Kidney epithelial cell (primary cell): Measurements from ENCODE around the gene MUC6. TPM values are rescaled to one million over a fixed set of nuclear protein-coding genes. Genes with fewer than 3 reads are reported as not detected.

Experiments
- DNase-seq: peaks from one replicate; pipeline ENCODE4 v3.0.0-alpha.2; 2010; ENCODE audit warnings: low read depth
- H3K27me3 ChIP-seq: 2 replicates; pipeline ENCODE4 v1.6.0; 2011; ENCODE audit warnings: low read length; ENCODE audit not compliant: control insufficient read depth, insufficient read depth
- H3K36me3 ChIP-seq: 2 replicates; pipeline ENCODE4 v1.5.1; 2011; ENCODE audit warnings: low read length; ENCODE audit not compliant: control insufficient read depth, insufficient read depth
- H3K4me3 ChIP-seq: 2 replicates; pipeline ENCODE4 v1.5.1; 2011; ENCODE audit warnings: low read depth, mild to moderate bottlenecking, control low read depth, low read length
- total RNA-seq: library from RNA; depleted of rRNA; stranded (reverse); fragments of >200 nt; gene quantifications from 2 replicates; pipeline ENCODE4 v1.2.3, GENCODE V29; 2015
- TF ChIP-seq, protein P1 (sequence below): IDR thresholded peaks from 2 replicates; pipeline ENCODE4 v1.5.1; 2011; ENCODE audit warnings: mild to moderate bottlenecking, moderate library complexity, low read length, control low read depth, inconsistent platforms; ENCODE audit not compliant: insufficient read depth, poor library complexity, severe bottlenecking

Gene MUC6
- total RNA-seq, 1 donor from 2014 or later = not detected

DNA sequence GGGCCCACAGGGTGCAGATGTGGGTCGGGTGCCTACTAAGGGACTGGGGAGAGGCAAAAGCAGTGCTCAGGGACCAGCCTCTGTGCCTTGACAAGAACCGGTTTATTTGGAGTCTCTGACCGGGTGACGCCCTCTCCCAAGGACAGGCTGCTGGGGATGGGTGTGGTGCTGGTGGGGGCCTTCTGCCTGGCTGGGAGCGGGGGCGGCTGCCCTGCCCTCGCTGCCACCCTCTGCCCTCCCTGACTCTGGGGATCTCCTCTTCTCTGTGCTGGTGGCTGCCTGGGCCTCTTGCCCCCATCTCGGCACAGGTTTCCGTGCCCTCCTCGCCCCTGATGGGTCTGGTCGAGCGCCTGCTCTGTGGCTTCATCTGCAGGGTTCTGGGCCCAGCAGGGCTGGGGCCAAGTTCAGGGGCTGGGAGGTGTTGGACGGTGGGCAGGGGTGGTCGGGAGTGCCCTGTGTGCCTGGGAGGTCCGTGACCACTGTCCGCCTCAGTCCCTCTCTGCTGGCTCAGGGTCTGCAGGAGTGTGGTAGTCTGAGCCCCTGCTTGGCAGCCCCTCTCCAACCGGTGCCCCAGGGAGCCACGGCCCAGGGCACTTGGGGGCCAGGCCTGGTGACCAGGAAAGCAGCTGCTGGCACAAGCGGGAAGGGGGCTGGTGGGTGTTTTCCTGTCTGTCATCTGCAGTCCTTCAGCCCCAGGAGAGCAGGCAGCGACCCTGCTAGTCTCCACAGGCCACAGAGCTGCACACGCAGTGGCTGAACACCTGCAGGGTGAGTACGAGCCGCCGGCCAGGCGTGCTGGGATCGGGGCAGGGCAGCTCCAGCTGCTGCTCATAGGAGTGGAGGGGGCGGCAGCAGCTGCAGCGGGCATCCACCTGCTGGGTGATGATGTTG is 23.5 kb downstream of the MUC6 start:
- H3K36me3 ChIP-seq = peaks cover 3% of the 10 kb centered on the region
- no peaks in the 10 kb centered on the region for H3K27me3 ChIP-seq
- no peak overlapping the region for H3K4me3 ChIP-seq
- DNase-seq = no peak
- TF ChIP-seq, protein P1, sequence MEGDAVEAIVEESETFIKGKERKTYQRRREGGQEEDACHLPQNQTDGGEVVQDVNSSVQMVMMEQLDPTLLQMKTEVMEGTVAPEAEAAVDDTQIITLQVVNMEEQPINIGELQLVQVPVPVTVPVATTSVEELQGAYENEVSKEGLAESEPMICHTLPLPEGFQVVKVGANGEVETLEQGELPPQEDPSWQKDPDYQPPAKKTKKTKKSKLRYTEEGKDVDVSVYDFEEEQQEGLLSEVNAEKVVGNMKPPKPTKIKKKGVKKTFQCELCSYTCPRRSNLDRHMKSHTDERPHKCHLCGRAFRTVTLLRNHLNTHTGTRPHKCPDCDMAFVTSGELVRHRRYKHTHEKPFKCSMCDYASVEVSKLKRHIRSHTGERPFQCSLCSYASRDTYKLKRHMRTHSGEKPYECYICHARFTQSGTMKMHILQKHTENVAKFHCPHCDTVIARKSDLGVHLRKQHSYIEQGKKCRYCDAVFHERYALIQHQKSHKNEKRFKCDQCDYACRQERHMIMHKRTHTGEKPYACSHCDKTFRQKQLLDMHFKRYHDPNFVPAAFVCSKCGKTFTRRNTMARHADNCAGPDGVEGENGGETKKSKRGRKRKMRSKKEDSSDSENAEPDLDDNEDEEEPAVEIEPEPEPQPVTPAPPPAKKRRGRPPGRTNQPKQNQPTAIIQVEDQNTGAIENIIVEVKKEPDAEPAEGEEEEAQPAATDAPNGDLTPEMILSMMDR = no peak

- H3K4me3 ChIP-seq = no peak overlapping the region
- TF ChIP-seq, protein P1 = no peak
- no peaks in the 10 kb centered on the region for H3K27me3 ChIP-seq
- DNase-seq = no peak
- peaks cover 3% of the 10 kb centered on the region for H3K36me3 ChIP-seq
Measured at GRCh38 chr11:1012291-1012690, 24.2 kb downstream of the MUC6 start.

GRCh38 chr11:1011320-1011698 is 25.2 kb downstream of the MUC6 start:
- H3K4me3 ChIP-seq = no peak overlapping the region
- peaks cover 3% of the 10 kb centered on the region for H3K36me3 ChIP-seq
- H3K27me3 ChIP-seq = no peaks in the 10 kb centered on the region
- TF ChIP-seq, protein P1 = no peak
- DNase-seq = no peak

DNA sequence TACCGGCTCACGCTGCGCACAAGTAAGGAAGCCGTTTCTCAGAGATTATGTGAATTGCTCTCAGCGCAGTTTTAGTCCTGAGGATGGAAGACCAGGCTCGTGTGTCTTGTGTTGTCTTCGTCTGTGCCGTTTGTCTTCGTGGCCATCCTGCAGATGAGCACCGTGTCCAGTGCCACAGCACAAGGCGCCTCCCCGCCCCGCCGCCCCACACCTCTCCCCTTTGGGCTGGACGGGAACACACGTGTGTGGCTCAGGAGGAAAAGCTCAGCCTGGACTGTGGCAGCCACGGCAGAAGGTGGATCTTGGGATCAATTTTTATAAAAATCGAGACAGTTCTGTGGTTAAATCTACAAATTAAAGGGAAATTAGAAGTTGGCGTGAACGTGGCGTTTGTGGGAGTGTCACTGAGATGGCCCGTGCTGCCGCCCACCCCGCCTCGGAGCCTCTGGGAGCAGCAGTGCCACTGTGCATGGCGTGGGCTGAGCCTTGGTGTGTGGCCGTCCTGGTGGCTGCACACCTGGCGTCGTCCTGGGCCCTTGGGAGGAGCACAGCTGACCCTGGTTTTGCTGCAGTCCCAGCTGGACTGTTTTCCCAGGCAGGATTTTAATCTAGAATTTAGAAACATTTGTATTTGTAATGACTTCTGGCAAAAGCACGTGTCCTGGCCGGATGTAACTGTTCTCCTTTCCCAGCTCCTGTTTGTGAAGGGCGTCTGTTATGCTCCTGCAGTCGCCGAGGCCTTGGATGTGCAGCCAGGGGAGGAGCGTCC is 25.8 kb downstream of the MUC6 start:
- H3K4me3 ChIP-seq = no peak overlapping the region
- DNase-seq = no peak
- H3K36me3 ChIP-seq = peaks cover 3% of the 10 kb centered on the region
- H3K27me3 ChIP-seq = no peaks in the 10 kb centered on the region
- TF ChIP-seq, protein P1 = no peak

DNA sequence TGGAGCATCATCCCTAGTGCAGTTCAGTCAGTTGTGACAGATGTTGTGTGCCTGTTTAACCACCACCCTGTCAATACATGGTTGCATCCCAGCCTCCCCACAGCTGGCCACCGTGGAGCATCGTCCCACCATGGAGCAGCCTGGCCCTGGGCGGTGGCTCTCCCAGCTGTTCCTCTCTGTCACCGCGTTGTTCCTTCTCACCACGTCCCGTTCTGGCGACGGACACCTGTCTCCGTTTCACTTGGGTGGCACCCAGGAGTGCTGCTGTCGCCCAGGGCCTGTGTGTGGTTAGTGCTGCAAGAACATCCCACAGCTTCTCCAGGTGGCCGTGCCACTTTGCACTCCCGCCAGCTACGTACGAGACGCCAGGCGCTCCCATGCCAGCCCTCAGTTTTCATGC is 26.5 kb downstream of the MUC6 start:
- no peak for DNase-seq
- Histone ChIP-seq H3K36me3 (peaks cover 3% of the 10 kb centered on the region), H3K27me3 (no peaks in the 10 kb centered on the region), H3K4me3 (no peak overlapping the region)
- TF ChIP-seq, protein P1 = no peak
